ENCODE measurements around the gene PYROXD2. TPM values are rescaled to one million over a fixed set of nuclear protein-coding genes. Genes with fewer than 3 reads are reported as not detected.

PYROXD2 gene
- total RNA-seq, 1 experiment from 2014 or later = 4.0 TPM

DNA sequence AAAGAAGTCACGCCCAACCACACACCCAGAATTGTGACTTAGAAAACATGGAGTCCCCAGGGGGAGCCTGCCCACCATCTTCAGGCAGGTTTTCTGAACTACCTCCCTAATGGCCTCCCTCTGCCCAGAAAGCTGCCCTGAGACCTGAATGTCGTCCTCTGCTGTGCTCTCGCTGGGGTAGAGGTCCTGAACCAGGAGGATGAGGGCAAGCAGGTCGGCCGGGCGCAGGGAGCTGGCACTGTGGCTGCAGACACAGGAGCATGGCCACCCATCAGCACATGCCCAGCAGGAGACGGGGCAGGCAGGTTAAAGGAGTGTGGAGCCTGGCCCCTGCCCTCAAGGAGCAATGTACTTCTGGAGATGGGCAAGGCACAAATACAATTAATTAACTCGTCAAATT is 15.4 kb upstream of the PYROXD2 start:
- no peaks in the 10 kb centered on the region for H3K9me3 Mint-ChIP-seq (ENCODE audit: unreplicated experiment)
- peaks cover 48% of the 10 kb centered on the region for H3K36me3 Mint-ChIP-seq (ENCODE audit: insufficient read depth, unreplicated experiment)
- DNase-seq (ENCODE audit: unreplicated experiment) = no peak
- CTCF ChIA-PET = no interaction called here
- H3K27me3 Mint-ChIP-seq (ENCODE audit: insufficient read depth, unreplicated experiment) = no peaks in the 10 kb centered on the region
- POLR2A ChIA-PET = no interaction called here
- H3K4me3 Mint-ChIP-seq (ENCODE audit: unreplicated experiment) = no peak overlapping the region
- no TSS peak for BruUV-seq (replicated peaks)
- H3K27ac Mint-ChIP-seq (ENCODE audit: low read depth, unreplicated experiment) = no peak overlapping the region
- H3K4me1 Mint-ChIP-seq (ENCODE audit: insufficient read depth, unreplicated experiment) = no peaks in the 10 kb centered on the region
- intact Hi-C loops (cut with micrococcal nuclease) = no loop called here
- TF ChIP-seq, protein P1, sequence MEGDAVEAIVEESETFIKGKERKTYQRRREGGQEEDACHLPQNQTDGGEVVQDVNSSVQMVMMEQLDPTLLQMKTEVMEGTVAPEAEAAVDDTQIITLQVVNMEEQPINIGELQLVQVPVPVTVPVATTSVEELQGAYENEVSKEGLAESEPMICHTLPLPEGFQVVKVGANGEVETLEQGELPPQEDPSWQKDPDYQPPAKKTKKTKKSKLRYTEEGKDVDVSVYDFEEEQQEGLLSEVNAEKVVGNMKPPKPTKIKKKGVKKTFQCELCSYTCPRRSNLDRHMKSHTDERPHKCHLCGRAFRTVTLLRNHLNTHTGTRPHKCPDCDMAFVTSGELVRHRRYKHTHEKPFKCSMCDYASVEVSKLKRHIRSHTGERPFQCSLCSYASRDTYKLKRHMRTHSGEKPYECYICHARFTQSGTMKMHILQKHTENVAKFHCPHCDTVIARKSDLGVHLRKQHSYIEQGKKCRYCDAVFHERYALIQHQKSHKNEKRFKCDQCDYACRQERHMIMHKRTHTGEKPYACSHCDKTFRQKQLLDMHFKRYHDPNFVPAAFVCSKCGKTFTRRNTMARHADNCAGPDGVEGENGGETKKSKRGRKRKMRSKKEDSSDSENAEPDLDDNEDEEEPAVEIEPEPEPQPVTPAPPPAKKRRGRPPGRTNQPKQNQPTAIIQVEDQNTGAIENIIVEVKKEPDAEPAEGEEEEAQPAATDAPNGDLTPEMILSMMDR (IDR thresholded peaks at IDR 0.05; ENCODE audit: unreplicated experiment) = no peak

DNA sequence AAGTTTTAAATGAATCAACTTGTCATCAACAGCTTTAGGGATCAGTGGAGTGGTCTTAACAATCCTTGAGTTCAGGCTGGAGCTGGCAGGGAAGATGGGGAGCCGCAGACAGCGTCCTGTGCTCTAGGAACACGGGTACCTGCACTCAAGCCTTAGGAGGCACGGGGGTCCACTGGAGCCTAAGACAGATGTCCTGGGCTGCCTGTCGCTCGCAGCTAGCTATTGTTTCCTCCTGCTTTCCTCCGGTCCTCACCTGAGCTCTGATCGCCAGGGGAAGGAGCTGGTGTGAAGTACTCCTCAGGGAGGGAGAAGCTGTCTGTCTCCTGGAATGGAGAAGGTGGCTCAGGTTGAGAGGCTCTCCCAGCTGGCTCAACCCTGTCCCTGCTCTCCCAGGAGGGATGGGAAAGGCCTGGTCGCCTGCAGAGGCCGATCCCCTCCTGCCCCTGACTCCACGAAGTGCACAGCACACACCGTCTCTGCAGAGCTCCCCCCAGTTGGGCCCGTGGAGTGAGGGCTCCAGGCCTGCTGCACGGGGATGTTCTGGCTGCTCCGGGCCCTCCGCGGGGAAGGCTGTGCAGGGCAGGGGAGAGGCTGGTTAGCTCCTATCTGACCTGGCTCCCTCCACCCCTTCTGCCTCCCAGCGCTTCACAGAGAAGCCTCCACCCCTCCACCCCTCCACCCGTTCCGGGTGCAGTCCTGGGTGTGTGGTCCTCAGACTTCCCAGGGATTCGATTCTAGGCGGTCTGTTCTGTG is 14.5 kb upstream of the PYROXD2 start:
- H3K4me3 Mint-ChIP-seq (ENCODE audit: unreplicated experiment) = no peak overlapping the region
- no peaks in the 10 kb centered on the region for H3K27me3 Mint-ChIP-seq (ENCODE audit: insufficient read depth, unreplicated experiment)
- no peak for DNase-seq (ENCODE audit: unreplicated experiment)
- no peaks in the 10 kb centered on the region for H3K4me1 Mint-ChIP-seq (ENCODE audit: insufficient read depth, unreplicated experiment)
- intact Hi-C loops (cut with micrococcal nuclease) = no loop called here
- no TSS peak for BruUV-seq (replicated peaks)
- POLR2A ChIA-PET = no interaction called here
- no peaks in the 10 kb centered on the region for H3K9me3 Mint-ChIP-seq (ENCODE audit: unreplicated experiment)
- TF ChIP-seq, protein P1 (IDR thresholded peaks at IDR 0.05; ENCODE audit: unreplicated experiment) = no peak
- no peak overlapping the region for H3K27ac Mint-ChIP-seq (ENCODE audit: low read depth, unreplicated experiment)
- CTCF ChIA-PET = no interaction called here
- H3K36me3 Mint-ChIP-seq (ENCODE audit: insufficient read depth, unreplicated experiment) = peaks cover 39% of the 10 kb centered on the region

DNA sequence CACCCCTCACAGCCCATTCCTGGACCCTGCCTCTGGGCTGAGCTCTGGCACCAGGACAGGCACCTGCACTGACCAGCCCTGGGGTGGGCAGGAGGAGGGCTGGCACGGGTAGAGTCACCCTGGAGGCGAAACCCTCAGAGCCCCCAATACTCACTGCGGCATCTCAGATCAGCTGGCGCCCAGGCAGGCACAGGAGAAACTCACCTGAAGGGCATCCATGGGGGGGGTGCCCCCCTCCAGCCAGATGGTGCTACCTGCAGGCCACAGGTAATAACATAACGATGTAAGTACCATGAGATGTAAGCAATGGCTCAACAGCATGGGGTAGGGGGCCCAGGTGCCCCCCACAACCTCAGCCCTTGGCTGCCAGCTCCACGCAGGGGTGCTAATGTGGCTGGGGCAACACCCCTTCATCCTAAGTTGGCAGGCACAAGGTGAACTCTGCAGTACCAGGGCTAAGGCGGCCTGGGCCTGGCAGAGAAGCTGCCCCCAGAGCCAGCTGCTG is 12.1 kb upstream of the PYROXD2 start:
- CTCF ChIA-PET = interaction anchor here (0.7 to 2.6 kb wide), 7 partner anchors 8 to 615 kb away, joined by 3 to 25 read pairs (median 4); no protein-coding TSS in a partner anchor
- Mint-ChIP-seq H3K27ac (ENCODE audit: low read depth, unreplicated experiment) (no peak overlapping the region), H3K9me3 (ENCODE audit: unreplicated experiment) (no peaks in the 10 kb centered on the region), H3K4me3 (ENCODE audit: unreplicated experiment) (no peak overlapping the region), H3K4me1 (ENCODE audit: insufficient read depth, unreplicated experiment) (no peaks in the 10 kb centered on the region), H3K27me3 (ENCODE audit: insufficient read depth, unreplicated experiment) (no peaks in the 10 kb centered on the region), H3K36me3 (ENCODE audit: insufficient read depth, unreplicated experiment) (peaks cover 29% of the 10 kb centered on the region)
- BruUV-seq (replicated peaks) = no TSS peak
- POLR2A ChIA-PET = no interaction called here
- intact Hi-C loops (cut with micrococcal nuclease) = no loop called here
- no peak for DNase-seq (ENCODE audit: unreplicated experiment)
- TF ChIP-seq, protein P1 (IDR thresholded peaks at IDR 0.05; ENCODE audit: unreplicated experiment) = no peak

DNA sequence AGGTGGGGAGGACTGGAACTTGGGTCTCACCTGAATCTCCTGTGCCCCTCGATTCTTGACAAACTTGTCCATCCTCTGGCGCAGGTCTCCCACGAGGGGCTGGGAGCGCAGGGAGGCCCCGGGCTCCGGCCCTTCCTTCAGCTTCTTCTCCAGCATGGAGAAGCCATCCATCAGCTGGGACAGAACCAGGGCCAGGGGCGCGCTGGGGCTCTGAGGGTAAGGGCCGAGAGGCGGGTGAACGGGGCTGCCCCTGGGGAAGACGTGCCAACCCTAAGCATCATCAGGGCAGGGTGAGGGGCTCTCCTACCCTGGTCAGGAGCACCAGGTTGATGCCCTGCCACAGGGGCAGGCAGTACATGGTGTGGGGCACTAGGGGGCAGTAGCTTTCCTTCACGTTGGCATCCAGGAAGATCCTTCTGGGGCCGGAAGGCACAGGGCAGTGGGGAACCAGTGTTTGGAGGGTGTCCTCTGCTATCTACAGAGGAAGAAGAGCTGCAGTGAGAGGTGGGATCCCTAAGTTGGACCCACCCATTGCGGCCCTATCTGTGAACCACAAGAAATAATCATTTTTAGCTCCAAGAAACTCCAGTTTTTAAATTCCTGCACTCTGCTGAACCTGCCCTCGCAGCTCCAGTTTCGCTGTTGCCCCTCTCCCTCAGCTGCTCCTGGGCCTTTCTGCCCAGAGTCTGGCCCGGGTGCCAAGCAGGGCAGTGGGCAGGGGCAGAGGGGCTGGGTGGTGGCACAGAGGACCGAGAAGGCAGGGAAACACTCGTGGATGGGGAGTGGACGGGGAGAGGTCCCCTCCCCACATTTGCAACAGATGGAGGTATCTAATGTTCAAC is 10.8 kb upstream of the PYROXD2 start:
- Mint-ChIP-seq H3K9me3 (ENCODE audit: unreplicated experiment) (no peaks in the 10 kb centered on the region), H3K4me1 (ENCODE audit: insufficient read depth, unreplicated experiment) (no peaks in the 10 kb centered on the region), H3K27me3 (ENCODE audit: insufficient read depth, unreplicated experiment) (no peaks in the 10 kb centered on the region), H3K36me3 (ENCODE audit: insufficient read depth, unreplicated experiment) (peaks cover 18% of the 10 kb centered on the region), H3K4me3 (ENCODE audit: unreplicated experiment) (no peak overlapping the region), H3K27ac (ENCODE audit: low read depth, unreplicated experiment) (no peak overlapping the region)
- peak; percentile 55 for DNase-seq (ENCODE audit: unreplicated experiment)
- intact Hi-C loops (cut with micrococcal nuclease) = no loop called here
- ChIA-PET CTCF (interaction anchor here (0.6 to 2.6 kb wide), 16 partner anchors 10 to 1197 kb away, joined by 3 to 29 read pairs (median 3); partner anchors contain the start of gene PYROXD2), POLR2A (no interaction called here)
- TF ChIP-seq, protein P1 (IDR thresholded peaks at IDR 0.05; ENCODE audit: unreplicated experiment) = peak; percentile 71
- BruUV-seq (replicated peaks) = no TSS peak

Measured in MCF 10A (cell line).